ENCODE data around the gene HS3ST5.

HS3ST5 gene

DNA sequence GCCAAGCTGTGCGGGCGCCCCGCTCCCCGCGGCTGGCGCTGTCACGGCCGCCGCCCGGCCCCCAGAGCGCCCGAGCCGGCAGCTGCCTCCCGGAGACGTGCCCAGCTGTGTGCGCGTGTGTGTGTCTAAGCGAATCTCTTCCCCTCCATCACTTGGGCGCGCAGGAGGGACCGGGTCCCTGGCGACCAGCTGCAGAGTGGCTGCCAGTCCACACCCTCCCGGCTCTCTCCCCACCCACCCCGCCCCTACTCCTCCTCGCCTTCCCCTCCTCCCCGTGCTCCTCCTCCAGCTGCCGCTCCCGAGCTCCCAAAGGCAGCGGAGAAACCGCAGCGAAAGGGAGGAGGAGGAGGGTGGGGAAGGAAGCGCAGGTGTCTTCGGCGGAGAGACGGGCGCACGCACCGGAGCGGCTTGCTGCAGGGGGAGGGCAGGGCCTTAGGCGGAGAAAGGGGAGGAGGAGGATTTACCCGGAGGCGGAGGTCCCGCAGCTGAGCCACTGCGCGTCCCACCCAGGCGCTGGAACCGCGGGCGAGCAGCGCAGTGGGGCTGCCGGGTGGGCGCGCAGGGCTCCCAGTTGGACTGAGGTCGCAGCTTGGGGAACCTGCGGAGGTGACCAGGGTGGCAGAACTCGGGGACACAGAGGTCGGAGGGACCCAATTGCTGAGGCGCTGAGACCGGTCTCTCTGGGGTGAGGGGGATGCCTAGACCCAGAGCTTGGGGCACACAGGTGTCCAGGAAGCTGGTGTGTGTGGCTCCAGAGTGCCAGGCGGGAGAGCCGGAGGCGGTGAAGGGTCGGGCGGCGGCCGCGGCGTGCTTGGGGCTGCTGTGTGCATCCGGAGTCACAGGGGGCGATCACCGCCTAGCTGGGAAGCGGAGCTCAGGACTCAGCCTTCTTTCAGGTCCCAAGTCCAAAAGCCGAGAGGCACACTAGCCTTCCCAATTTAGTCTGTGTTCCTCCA, at the start of gene HS3ST5:
Gene HS3ST5 (minus strand): TSS at position 198 of the 956 bp plus-strand sequence. CDS start 280,178 bp downstream, outside the sequence.
- peak; percentile 53 for DNase-seq (ENCODE audit: low spot score)
- in situ Hi-C loops (cut with MboI; ENCODE audit: low pct_unique_long_range_greater_than_20kb, low sequenced_read_pairs, unreplicated experiment) = no loop called here
- TF ChIP-seq, protein P1, sequence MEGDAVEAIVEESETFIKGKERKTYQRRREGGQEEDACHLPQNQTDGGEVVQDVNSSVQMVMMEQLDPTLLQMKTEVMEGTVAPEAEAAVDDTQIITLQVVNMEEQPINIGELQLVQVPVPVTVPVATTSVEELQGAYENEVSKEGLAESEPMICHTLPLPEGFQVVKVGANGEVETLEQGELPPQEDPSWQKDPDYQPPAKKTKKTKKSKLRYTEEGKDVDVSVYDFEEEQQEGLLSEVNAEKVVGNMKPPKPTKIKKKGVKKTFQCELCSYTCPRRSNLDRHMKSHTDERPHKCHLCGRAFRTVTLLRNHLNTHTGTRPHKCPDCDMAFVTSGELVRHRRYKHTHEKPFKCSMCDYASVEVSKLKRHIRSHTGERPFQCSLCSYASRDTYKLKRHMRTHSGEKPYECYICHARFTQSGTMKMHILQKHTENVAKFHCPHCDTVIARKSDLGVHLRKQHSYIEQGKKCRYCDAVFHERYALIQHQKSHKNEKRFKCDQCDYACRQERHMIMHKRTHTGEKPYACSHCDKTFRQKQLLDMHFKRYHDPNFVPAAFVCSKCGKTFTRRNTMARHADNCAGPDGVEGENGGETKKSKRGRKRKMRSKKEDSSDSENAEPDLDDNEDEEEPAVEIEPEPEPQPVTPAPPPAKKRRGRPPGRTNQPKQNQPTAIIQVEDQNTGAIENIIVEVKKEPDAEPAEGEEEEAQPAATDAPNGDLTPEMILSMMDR (IDR thresholded peaks at IDR 0.05; ENCODE audit: extremely low read depth, insufficient read depth, missing control alignments) = peak; percentile 17

DNA sequence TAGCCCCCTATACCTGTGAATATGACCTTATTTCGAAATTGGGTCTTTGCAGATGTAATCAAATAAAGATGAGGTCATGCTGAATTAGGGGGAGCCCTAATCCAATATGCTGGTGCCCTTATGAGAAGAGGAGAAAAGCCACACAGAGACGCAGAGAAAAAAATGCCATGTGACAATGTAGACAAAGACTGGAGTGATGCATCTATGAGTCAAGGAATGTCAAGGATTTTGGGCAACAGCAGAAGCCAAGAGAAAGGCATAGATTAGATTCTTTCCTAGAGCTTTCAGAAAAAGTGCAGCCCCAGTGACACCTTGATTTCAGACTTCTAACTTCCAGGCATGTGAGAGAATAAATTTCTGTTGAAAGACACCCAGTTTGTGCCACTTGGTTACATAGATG, 47.4 kb upstream of the HS3ST5 start:
- no peak for DNase-seq (ENCODE audit: low spot score)
- TF ChIP-seq, protein P1 (IDR thresholded peaks at IDR 0.05; ENCODE audit: extremely low read depth, insufficient read depth, missing control alignments) = no peak
- in situ Hi-C loops (cut with MboI; ENCODE audit: low pct_unique_long_range_greater_than_20kb, low sequenced_read_pairs, unreplicated experiment) = no loop called here

GRCh38 chr6:114389111-114389510, 46.3 kb upstream of the HS3ST5 start:
- in situ Hi-C loops (cut with MboI; ENCODE audit: low pct_unique_long_range_greater_than_20kb, low sequenced_read_pairs, unreplicated experiment) = no loop called here
- TF ChIP-seq, protein P1 (IDR thresholded peaks at IDR 0.05; ENCODE audit: extremely low read depth, insufficient read depth, missing control alignments) = no peak
- DNase-seq (ENCODE audit: low spot score) = no peak

DNA sequence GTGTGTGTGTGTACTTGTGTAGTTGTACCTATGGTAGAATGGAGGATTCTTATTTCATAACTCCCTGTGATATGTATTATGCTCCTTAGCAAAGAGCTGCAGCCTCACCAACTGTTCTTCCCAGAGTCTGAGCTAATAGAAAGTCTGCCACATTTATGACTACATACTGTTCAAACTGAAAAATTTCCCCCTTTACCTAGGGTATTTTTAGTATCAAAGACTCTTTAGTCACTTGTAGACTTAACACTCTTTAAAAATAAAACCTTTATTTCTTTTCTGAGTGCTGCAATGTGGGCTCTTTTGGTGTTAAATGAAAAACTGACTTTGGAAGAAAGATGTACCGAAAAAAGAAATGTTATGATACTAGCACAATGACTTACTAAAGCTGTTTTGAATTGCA, 39.6 kb upstream of the HS3ST5 start:
- in situ Hi-C loops (cut with MboI; ENCODE audit: low pct_unique_long_range_greater_than_20kb, low sequenced_read_pairs, unreplicated experiment) = no loop called here
- TF ChIP-seq, protein P1 (IDR thresholded peaks at IDR 0.05; ENCODE audit: extremely low read depth, insufficient read depth, missing control alignments) = no peak
- DNase-seq (ENCODE audit: low spot score) = no peak

GRCh38 chr6:114377881-114378280, 35.1 kb upstream of the HS3ST5 start:
- DNase-seq (ENCODE audit: low spot score) = no peak
- in situ Hi-C loops (cut with MboI; ENCODE audit: low pct_unique_long_range_greater_than_20kb, low sequenced_read_pairs, unreplicated experiment) = no loop called here
- TF ChIP-seq, protein P1 (IDR thresholded peaks at IDR 0.05; ENCODE audit: extremely low read depth, insufficient read depth, missing control alignments) = no peak

DNA sequence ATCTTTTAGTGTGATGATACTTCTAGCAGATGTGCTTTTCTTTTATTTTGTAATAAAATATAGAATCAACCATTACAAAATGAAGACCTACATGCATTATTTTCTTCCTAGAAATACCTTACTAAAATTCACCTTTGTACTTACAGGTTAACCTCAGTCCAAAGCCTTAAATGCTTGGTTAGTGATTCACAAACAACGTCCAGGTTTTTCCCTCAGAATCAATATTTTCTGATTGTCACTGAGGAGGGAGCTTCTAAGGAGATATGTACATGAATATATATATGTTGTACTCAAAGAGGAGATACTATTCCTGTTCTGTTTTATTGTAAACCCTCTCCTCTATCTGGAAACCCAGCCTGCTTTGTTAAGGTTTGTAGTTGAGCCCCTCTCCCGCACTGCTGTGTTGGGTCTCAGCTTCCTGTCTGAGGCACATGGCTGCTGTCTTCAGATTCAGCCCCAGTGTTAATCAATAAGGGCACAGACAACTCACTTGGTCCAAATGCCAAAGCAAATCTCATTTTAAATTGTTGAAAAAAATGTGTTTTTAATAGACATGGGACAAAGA, 33.9 kb upstream of the HS3ST5 start:
- no peak for DNase-seq (ENCODE audit: low spot score)
- TF ChIP-seq, protein P1 (IDR thresholded peaks at IDR 0.05; ENCODE audit: extremely low read depth, insufficient read depth, missing control alignments) = no peak
- in situ Hi-C loops (cut with MboI; ENCODE audit: low pct_unique_long_range_greater_than_20kb, low sequenced_read_pairs, unreplicated experiment) = no loop called here
